ENCODE measurements around the gene CLDN11.

- TF ChIP-seq CTCF (IDR thresholded peaks at IDR 0.05 in 2 of 3, conservative IDR thresholded peaks at IDR 0.05 in 1 of 3; ENCODE audit: borderline replicate concordance in 1 of 3, insufficient read depth in 1 of 3, low read depth in 2 of 3, low read length in 2 of 3) (no peak), EZH2 (IDR thresholded peaks at IDR 0.05) (no peak), EZH2phosphoT487 (IDR thresholded peaks at IDR 0.05; ENCODE audit: borderline replicate concordance) (no peak), CBX3 (IDR thresholded peaks at IDR 0.05; ENCODE audit: low read depth) (no peak), ZFX (IDR thresholded peaks at IDR 0.05) (no peak), MAX (IDR thresholded peaks at IDR 0.05) (no peak), POLR2A (IDR thresholded peaks at IDR 0.05; ENCODE audit: borderline replicate concordance, extremely low read depth, insufficient read depth, insufficient read length) (no peak), ZBTB33 (IDR thresholded peaks at IDR 0.05; ENCODE audit: extremely low read depth, insufficient replicate concordance, low read length) (no peak), SIN3A (IDR thresholded peaks at IDR 0.05; ENCODE audit: low read depth) (no peak), SP1 (IDR thresholded peaks at IDR 0.05; ENCODE audit: low read depth) (no peak)
Measured at GRCh38 chr3:170482199-170482598, 63.5 kb downstream of the CLDN11 start.

Measured in HCT116 (cell line).